GM19397 (cell line): ENCODE measurements around the gene ARPC5L.

Experiments
- ATAC-seq: cut with Tn5 transposase; IDR thresholded peaks from one replicate; pipeline ENCODE4 v1.9.1; 2021; ENCODE audit warnings: mild to moderate bottlenecking, moderate library complexity; ENCODE audit not compliant: unreplicated experiment

Gene ARPC5L

GRCh38 chr9:124863371-124863871 is 1.5 kb downstream of the ARPC5L start:
- ATAC-seq, result no peak

GRCh38 chr9:124868511-124869465 is 6.9 kb downstream of the ARPC5L start:
- peak; percentile 65 for ATAC-seq

GRCh38 chr9:124869466-124869985 is 7.6 kb downstream of the ARPC5L start:
- ATAC-seq, result peak; percentile 9

GRCh38 chr9:124869986-124870560 is 8.1 kb downstream of the ARPC5L start:
- peak; percentile 30 for ATAC-seq

- no peak for ATAC-seq
Measured at GRCh38 chr9:124870723-124871122, 8.8 kb downstream of the ARPC5L start.

- no peak for ATAC-seq
Measured at GRCh38 chr9:124871156-124871561, 9.2 kb downstream of the ARPC5L start.

GRCh38 chr9:124873664-124874063 is 11.7 kb downstream of the ARPC5L start:
- ATAC-seq, result no peak

- ATAC-seq, result no peak
Measured at GRCh38 chr9:124875501-124875900, 13.6 kb downstream of the ARPC5L start.

GRCh38 chr9:124877021-124877782 is 15.3 kb downstream of the ARPC5L start:
- ATAC-seq, result no peak

GRCh38 chr9:124878021-124878420 is 16.1 kb downstream of the ARPC5L start:
- no peak for ATAC-seq

- no peak for ATAC-seq
Measured at GRCh38 chr9:124878518-124878917, 16.6 kb downstream of the ARPC5L start.

- ATAC-seq, result no peak
Measured at GRCh38 chr9:124879226-124879625, 17.3 kb downstream of the ARPC5L start.

GRCh38 chr9:124880501-124880900 is 18.6 kb downstream of the ARPC5L start:
- ATAC-seq, result no peak

GRCh38 chr9:124881138-124881743 is 19.3 kb downstream of the ARPC5L start:
- ATAC-seq, result no peak

- no peak for ATAC-seq
Measured at GRCh38 chr9:124882231-124882630, 20.3 kb downstream of the ARPC5L start.

GRCh38 chr9:124884376-124884775 is 22.4 kb downstream of the ARPC5L start:
- ATAC-seq, result no peak

- no peak for ATAC-seq
Measured at GRCh38 chr9:124885551-124885950, 23.6 kb downstream of the ARPC5L start.

- no peak for ATAC-seq
Measured at GRCh38 chr9:124886461-124886860, 24.5 kb downstream of the ARPC5L start.

GRCh38 chr9:124886866-124887492 is 25.0 kb downstream of the ARPC5L start:
- ATAC-seq, result no peak

GRCh38 chr9:124887832-124888231 is 25.9 kb downstream of the ARPC5L start:
- no peak for ATAC-seq
